Bronchial epithelial cell (primary cell): ENCODE data around the gene MBNL2. TPM values are rescaled to one million over a fixed set of nuclear protein-coding genes. Genes with fewer than 3 reads are reported as not detected.
A peak's percentile ranks its signal among the peaks of the same experiment; 100 is the strongest.

Experiments
- DNase-seq: peaks from one replicate; pipeline ENCODE4 v3.0.0-alpha.2; 2010; ENCODE audit warnings: low read depth
- FAIRE-seq: peaks from 2 replicates; lab custom pipeline; 2011; peaks lifted over from hg19 to GRCh38; lab: Jason Lieb, UNC
- H3K27me3 ChIP-seq: 2 replicates; pipeline ENCODE4 v1.5.1; 2011; ENCODE audit warnings: low read length; ENCODE audit not compliant: control insufficient read depth, insufficient read depth
- H3K36me3 ChIP-seq: 2 replicates; pipeline ENCODE4 v1.5.1; 2011; ENCODE audit warnings: low read length; ENCODE audit not compliant: control insufficient read depth, insufficient read depth
- H3K4me3 ChIP-seq: 2 replicates; pipeline ENCODE4 v1.5.1; 2011; ENCODE audit warnings: mild to moderate bottlenecking, low read depth, low read length, control low read depth
- total RNA-seq: library from RNA; depleted of rRNA; stranded (reverse); fragments of >200 nt; gene quantifications from 2 replicates; pipeline ENCODE4 v1.2.1, GENCODE V29; 2014
- TF ChIP-seq, protein P1 (sequence below): IDR thresholded peaks from 2 replicates; pipeline ENCODE4 v1.5.1; 2011; ENCODE audit warnings: mild to moderate bottlenecking, moderate library complexity, low read length, control low read depth, inconsistent platforms; ENCODE audit not compliant: insufficient read depth, severe bottlenecking

The MBNL2 gene
- total RNA-seq, 1 donor from 2014 or later, result 12.4 TPM

DNA sequence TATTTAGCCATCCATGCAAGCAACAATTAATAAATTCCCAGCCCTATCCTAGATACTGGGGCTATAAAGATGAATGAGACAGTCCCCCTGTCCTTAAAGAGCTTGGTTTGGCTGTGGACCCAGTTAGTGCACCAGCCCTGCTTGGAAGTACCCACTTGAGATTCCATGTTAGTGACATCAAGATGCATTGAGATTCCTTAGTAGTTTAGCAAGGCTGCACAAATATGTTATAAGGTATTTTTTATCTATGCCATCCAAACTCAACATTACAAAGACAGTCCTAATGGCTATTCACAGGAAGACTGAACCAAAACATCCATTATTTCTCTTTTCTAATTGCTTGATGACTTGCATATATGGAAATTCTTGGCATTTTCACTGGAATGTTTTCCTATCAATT lies 163.0 kb downstream of the MBNL2 start:
- TF ChIP-seq, protein P1, sequence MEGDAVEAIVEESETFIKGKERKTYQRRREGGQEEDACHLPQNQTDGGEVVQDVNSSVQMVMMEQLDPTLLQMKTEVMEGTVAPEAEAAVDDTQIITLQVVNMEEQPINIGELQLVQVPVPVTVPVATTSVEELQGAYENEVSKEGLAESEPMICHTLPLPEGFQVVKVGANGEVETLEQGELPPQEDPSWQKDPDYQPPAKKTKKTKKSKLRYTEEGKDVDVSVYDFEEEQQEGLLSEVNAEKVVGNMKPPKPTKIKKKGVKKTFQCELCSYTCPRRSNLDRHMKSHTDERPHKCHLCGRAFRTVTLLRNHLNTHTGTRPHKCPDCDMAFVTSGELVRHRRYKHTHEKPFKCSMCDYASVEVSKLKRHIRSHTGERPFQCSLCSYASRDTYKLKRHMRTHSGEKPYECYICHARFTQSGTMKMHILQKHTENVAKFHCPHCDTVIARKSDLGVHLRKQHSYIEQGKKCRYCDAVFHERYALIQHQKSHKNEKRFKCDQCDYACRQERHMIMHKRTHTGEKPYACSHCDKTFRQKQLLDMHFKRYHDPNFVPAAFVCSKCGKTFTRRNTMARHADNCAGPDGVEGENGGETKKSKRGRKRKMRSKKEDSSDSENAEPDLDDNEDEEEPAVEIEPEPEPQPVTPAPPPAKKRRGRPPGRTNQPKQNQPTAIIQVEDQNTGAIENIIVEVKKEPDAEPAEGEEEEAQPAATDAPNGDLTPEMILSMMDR, result no peak
- DNase-seq (no peak), FAIRE-seq (no peak)
- peaks cover 5% of the 10 kb centered on the region for H3K36me3 ChIP-seq
- H3K4me3 ChIP-seq, result no peak overlapping the region
- H3K27me3 ChIP-seq, result no peaks in the 10 kb centered on the region

DNA sequence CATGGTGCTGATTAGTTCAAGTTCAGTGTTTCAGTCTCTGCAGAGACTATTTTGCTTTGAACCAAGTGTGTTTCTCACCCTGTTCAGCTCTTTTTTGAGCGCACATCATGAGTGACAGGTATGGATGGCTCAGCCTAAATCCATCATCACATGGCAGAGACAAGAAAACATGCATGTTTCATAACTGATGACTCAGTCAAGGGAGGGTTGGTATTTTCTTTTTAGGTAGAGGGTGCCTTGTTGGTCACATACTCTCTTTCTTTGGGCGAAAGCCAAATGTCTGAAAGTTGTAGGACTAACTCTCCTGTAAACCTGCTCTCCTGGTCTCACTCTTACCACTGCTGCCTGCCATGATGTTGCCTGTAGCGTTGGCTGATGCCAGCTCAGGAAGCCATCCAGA lies 163.7 kb downstream of the MBNL2 start:
- Histone ChIP-seq H3K36me3 (peaks cover 5% of the 10 kb centered on the region), H3K27me3 (no peaks in the 10 kb centered on the region), H3K4me3 (no peak overlapping the region)
- TF ChIP-seq, protein P1, result no peak
- DNase-seq (peak; percentile 88), FAIRE-seq (no peak)

DNA sequence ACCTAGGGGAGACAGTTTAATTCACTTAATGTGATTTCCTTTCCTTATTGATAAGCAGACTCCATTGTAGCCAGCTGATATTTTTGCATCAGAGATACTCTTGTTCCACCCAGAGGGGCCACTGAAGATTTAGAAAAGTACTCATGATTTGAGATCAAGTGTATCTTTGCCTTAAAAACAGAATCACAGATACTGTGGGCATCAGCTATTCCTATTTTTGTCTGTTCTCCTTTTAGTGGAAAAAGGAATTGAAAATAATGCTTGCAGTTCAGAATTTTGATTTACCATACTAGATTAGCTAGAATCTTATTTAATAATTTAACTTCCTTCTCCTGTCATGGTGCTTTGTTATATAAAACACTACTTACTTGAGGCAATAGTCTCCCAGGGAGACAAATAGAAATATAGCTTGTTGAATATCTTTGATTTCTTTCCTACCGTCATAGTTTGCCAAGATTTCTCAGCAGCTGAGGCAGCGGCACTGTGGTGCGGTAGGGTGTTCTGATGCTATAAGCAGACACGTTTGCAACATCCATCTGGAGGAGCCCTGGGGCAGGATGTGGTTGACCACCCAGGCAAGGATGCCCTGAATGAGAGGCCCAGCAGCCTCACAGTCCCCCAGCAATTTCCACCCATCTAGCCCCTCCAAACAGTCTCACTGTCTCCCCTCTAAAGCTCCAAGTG lies 164.8 kb downstream of the MBNL2 start:
- H3K36me3 ChIP-seq, result peaks cover 5% of the 10 kb centered on the region
- DNase-seq (no peak), FAIRE-seq (peak; percentile 23)
- TF ChIP-seq, protein P1, result no peak
- H3K27me3 ChIP-seq, result no peaks in the 10 kb centered on the region
- H3K4me3 ChIP-seq, result no peak overlapping the region

DNA sequence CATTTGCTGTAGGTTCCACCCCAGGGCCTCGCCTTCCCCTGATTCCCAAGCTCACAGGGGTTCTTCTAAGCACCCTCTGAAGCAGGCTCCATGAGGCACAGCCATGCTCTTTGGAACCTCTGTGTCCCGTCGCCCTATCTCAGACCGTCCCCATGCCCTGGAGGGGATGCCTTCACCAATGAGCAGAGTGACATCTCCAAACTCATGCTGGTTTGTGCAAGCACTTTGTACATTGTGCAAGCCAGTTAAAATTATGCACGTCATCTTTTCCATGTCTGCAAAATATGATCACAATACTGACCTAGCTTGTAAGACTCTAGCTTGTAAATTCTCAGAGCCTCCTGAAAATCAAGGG lies 165.3 kb downstream of the MBNL2 start:
- Histone ChIP-seq H3K4me3 (no peak overlapping the region), H3K36me3 (peaks cover 5% of the 10 kb centered on the region), H3K27me3 (no peaks in the 10 kb centered on the region)
- FAIRE-seq (peak; percentile 72), DNase-seq (no peak)
- TF ChIP-seq, protein P1, result no peak

DNA sequence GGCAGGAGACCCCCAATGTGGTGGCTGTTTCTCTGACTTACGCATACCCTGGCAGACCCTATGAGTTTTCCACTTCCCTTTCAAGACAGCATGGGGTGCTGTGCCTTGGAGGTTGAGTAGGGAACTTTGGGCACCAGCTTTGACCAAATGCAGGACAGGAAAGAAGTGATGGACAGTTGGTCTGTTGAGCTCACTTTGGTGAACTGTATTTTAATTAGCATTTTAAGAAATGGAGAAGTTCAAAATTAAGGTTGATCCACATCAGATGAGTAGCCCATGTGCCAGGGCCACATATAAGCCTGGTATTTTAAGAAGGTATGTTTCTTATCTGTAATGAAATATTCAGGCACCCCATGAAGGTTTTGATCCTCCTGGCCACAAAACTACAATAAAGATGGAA lies 165.8 kb downstream of the MBNL2 start:
- Histone ChIP-seq H3K36me3 (peaks cover 5% of the 10 kb centered on the region), H3K27me3 (no peaks in the 10 kb centered on the region), H3K4me3 (no peak overlapping the region)
- DNase-seq (no peak), FAIRE-seq (no peak)
- TF ChIP-seq, protein P1, result no peak

DNA sequence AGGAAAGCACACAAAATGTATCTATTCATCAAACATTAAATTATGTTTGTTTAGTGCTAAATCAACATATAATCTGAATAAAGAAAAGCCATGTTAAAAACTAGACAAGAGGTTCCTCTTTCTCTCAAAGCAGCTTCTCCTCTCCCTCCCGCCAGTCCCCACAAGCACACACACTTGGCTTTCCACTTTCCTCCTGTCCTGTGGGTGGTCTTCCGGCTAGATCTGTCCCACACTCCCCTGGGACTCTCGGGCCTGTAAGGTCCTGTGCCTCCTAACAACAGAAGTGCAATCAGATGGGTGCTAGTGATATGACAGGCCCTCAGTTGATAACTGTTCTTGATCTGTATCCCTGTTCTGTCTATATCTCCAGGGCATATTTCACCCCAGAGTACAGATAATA lies 166.2 kb downstream of the MBNL2 start:
- no peak for DNase-seq
- Histone ChIP-seq H3K36me3 (peaks cover 5% of the 10 kb centered on the region), H3K27me3 (no peaks in the 10 kb centered on the region), H3K4me3 (no peak overlapping the region)
- TF ChIP-seq, protein P1, result no peak
- FAIRE-seq, result no peak
